Muscle layer of colon (tissue), 2 donors: Measurements from ENCODE around the gene HYAL3.
A peak's percentile ranks its signal among the peaks of the same experiment; 100 is the strongest.
"Not testable (repeated sequence)": the region's sequence is repeated elsewhere in the genome, so short reads cannot be mapped to it uniquely, and the experiment has no call there.

ENCODE experiments used
- H3K27ac ChIP-seq: one replicate; pipeline ENCODE4 v1.7.0; 2013; ENCODE audit warnings: low read depth, mild to moderate bottlenecking, low read length, moderate library complexity
- H3K27me3 ChIP-seq, 2 donors: one replicate each; pipeline ENCODE4 v1.7.0; 2013; ENCODE audit warnings: low read length in 2 of 2, mild to moderate bottlenecking in 2 of 2; ENCODE audit not compliant: insufficient read depth in 2 of 2, control insufficient read depth in 1 of 2
- H3K36me3 ChIP-seq: one replicate; pipeline ENCODE4 v1.7.0; 2013; ENCODE audit warnings: mild to moderate bottlenecking, low read length; ENCODE audit not compliant: insufficient read depth
- H3K4me1 ChIP-seq: one replicate; pipeline ENCODE4 v1.7.0; 2013; ENCODE audit warnings: mild to moderate bottlenecking, low read length; ENCODE audit not compliant: insufficient read depth
- H3K4me3 ChIP-seq, 2 donors: one replicate each; pipeline ENCODE4 v1.7.0; 2013; ENCODE audit warnings: low read length in 2 of 2, low read depth in 1 of 2, mild to moderate bottlenecking in 1 of 2, moderate library complexity in 1 of 2
- H3K9ac ChIP-seq: one replicate; pipeline ENCODE4 v1.7.0; 2013; ENCODE audit warnings: low read length
- H3K9me3 ChIP-seq: one replicate; pipeline ENCODE4 v1.7.0; 2013; ENCODE audit warnings: mild to moderate bottlenecking, low read length
- donor health status: abdominal sarcoma.
- donor health status: Adenocarcinoma of cecum.

HYAL3 gene

GRCh38 chr3:50319894-50320625 is 20.9 kb upstream of the HYAL3 start:
- peak overlapping the region; percentile 83 for H3K27ac ChIP-seq
- no peaks in the 10 kb centered on the region for H3K9me3 ChIP-seq
- peaks cover 53% of the 10 kb centered on the region for H3K4me1 ChIP-seq
- H3K27me3 ChIP-seq: no peaks in the 10 kb centered on the region
- H3K9ac ChIP-seq: peak overlapping the region; percentile 71
- peak overlapping the region; percentile 74 to 91 for H3K4me3 ChIP-seq
- H3K36me3 ChIP-seq: peaks cover 22% of the 10 kb centered on the region

DNA sequence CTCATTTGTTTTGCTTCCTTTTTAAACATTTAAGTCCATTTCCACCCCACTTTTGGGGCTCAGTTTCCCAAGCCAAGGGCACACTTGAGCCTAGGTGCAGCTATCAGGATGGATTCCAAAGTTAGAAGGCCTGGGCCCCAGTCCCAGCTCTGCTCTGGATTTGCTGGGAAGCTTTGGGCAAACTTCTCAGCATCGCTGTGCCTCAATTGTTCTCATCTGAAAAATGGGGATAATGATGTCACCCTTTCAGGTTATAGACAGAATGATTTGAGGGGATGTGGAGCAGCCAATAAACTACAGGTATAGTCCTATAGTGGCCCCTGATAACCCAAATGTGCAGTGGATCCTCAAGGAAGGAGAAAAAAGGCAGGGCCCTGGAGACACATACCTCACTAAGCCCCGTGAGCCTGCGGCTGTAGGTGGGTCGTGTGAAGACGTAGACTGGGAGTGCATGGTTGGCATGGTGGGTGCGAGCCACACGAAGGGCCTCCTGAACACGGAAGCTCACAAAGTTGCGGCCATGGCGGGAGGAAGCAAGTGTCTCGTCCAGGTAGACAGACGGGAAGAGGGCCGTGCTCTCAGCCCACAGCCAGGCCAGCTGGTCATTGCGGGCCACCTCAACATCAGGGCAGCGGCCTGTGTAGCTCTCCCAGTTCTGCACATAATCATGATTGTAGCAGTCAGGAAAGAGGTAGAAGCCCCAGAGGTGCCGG is 20.1 kb upstream of the HYAL3 start:
- Histone ChIP-seq H3K9ac (peak overlapping the region; percentile 35), H3K36me3 (peaks cover 20% of the 10 kb centered on the region), H3K27me3 (no peaks in the 10 kb centered on the region), H3K27ac (no peak overlapping the region), H3K4me1 (peaks cover 48% of the 10 kb centered on the region), H3K9me3 (no peaks in the 10 kb centered on the region), H3K4me3 (peak overlapping the region in 1 of 2 donors; percentile 74)

DNA sequence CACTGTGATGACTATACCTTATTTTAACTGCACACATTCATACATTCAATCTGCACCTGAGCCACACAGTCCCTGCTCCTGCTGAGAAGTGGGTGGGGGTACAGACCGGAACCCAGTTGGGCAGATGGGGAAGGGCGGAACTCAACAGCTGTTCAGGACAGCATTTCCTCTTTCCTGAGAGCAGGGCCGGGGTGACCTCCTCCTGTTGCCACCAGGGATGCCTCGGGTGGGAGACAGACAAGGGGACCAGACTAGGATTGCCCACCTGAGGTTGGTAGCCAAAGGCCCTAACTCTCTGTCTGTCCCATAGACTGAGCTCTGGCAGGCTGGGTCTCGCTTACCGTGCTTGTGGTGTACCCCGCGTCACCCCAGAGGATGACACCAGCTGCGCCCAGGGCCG is 19.4 kb upstream of the HYAL3 start:
- Histone ChIP-seq H3K9me3 (no peaks in the 10 kb centered on the region), H3K9ac (peak overlapping the region; percentile 35), H3K4me1 (peaks cover 44% of the 10 kb centered on the region), H3K36me3 (peaks cover 20% of the 10 kb centered on the region), H3K4me3 (peak overlapping the region in 1 of 2 donors; percentile 74), H3K27me3 (no peaks in the 10 kb centered on the region), H3K27ac (no peak overlapping the region)

- H3K4me1 ChIP-seq: peaks cover 44% of the 10 kb centered on the region
- no peak overlapping the region for H3K9ac ChIP-seq
- H3K9me3 ChIP-seq: no peaks in the 10 kb centered on the region
- H3K36me3 ChIP-seq: peaks cover 20% of the 10 kb centered on the region
- H3K27ac ChIP-seq: no peak overlapping the region
- no peak overlapping the region for H3K4me3 ChIP-seq
- H3K27me3 ChIP-seq: no peaks in the 10 kb centered on the region
These were observed 19.0 kb upstream of the HYAL3 start for GRCh38 chr3:50318163-50318562.

GRCh38 chr3:50317300-50317699 is 18.1 kb upstream of the HYAL3 start:
- H3K9ac ChIP-seq: no peak overlapping the region
- H3K27ac ChIP-seq: no peak overlapping the region

DNA sequence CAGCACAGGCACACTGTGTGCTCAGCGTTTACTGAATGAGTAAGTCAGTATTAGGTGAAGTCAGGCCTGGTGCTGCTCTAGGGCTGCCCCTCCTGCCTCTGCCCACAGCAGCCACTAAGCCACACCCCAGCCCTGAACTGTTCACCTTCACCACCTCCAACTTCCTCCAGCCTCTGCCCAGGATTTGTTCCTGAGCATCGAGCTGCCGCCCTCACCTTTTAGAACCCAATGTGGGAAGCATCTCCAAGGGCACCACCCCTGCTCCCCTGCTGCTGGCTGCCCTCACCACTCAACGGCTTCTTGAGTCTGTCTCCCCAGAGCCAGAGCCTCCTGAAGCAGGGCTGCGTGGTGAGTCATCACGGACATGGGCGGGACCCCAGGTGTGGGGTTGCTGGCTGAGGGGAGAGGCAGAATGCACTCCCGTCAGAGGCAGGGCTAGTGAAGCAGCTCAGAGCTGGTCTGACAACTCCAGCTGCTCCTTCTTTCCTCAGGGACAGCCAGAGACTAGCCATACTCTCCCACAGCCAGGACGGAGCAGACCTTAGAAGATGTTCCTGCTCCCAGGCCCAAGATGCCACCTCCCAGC is 17.5 kb upstream of the HYAL3 start:
- Histone ChIP-seq H3K4me3 (no peak overlapping the region), H3K36me3 (peaks cover 20% of the 10 kb centered on the region), H3K27ac (no peak overlapping the region), H3K9me3 (no peaks in the 10 kb centered on the region), H3K27me3 (no peaks in the 10 kb centered on the region), H3K4me1 (peaks cover 35% of the 10 kb centered on the region), H3K9ac (no peak overlapping the region)

More at GRCh38 chr3:50317300-50317699, 18.1 kb upstream of the HYAL3 start:
- H3K27me3 ChIP-seq: no peaks in the 10 kb centered on the region
- peaks cover 20% of the 10 kb centered on the region for H3K36me3 ChIP-seq
- no peaks in the 10 kb centered on the region for H3K9me3 ChIP-seq
- no peak overlapping the region for H3K4me3 ChIP-seq
- H3K4me1 ChIP-seq: peaks cover 40% of the 10 kb centered on the region

GRCh38 chr3:50314816-50315215 is 15.6 kb upstream of the HYAL3 start:
- H3K27me3 ChIP-seq: no peaks in the 10 kb centered on the region
- no peak overlapping the region for H3K27ac ChIP-seq
- H3K9ac ChIP-seq: no peak overlapping the region
- H3K36me3 ChIP-seq: peaks cover 20% of the 10 kb centered on the region
- H3K4me3 ChIP-seq: no peak overlapping the region
- H3K4me1 ChIP-seq: peaks cover 27% of the 10 kb centered on the region
- H3K9me3 ChIP-seq: no peaks in the 10 kb centered on the region

DNA sequence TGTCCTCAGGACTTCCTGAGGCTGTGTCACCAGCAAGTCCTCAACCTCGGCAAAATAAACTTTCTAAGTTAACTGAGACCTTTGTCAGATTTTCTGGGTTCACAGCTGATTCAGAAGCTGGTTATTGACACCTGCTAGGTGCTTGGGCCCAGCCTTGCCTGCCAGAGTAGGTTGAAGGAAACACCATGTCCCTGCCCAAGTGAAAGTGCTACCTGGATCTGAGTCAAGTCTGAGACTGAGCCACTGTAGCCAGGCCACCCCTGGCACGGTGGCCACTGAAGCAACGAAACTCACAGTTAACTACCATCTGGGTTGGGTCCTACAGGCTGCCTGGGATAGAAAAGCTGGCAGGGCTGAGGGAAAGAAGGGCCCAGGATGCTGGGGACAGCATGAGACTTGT is 15.1 kb upstream of the HYAL3 start:
- Histone ChIP-seq H3K9ac (no peak overlapping the region), H3K27ac (no peak overlapping the region), H3K9me3 (no peaks in the 10 kb centered on the region), H3K4me1 (peaks cover 22% of the 10 kb centered on the region), H3K4me3 (no peak overlapping the region), H3K27me3 (no peaks in the 10 kb centered on the region), H3K36me3 (peaks cover 16% of the 10 kb centered on the region)

DNA sequence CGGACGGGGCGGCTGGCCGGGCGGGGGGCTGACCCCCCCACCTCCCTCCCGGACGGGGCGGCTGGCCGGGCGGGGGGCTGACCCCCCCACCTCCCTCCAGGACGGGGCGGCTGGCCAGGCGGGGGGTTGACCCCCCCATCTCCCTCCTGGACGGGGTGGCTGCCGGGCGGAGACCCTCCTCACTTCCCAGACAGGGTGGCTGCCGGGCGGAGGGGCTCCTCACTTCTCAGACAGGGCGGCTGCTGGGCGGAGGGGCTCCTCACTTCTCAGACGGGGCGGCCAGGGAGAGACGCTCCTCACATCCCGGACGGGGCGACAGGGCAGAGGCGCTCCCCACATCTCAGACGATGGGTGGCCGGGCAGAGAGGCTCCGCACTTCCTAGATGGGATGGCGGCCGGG is 12.8 kb upstream of the HYAL3 start:
- H3K4me3 ChIP-seq, H3K9me3 ChIP-seq, H3K9ac ChIP-seq, H3K27me3 ChIP-seq, H3K4me1 ChIP-seq, H3K27ac ChIP-seq, H3K36me3 ChIP-seq: not testable (repeated sequence)

GRCh38 chr3:50304601-50305000 is 5.4 kb upstream of the HYAL3 start:
- Histone ChIP-seq H3K9ac (no peak overlapping the region), H3K9me3 (no peaks in the 10 kb centered on the region), H3K27me3 (no peaks in the 10 kb centered on the region), H3K36me3 (no peaks in the 10 kb centered on the region), H3K4me1 (peaks cover 19% of the 10 kb centered on the region), H3K4me3 (no peak overlapping the region), H3K27ac (no peak overlapping the region)

DNA sequence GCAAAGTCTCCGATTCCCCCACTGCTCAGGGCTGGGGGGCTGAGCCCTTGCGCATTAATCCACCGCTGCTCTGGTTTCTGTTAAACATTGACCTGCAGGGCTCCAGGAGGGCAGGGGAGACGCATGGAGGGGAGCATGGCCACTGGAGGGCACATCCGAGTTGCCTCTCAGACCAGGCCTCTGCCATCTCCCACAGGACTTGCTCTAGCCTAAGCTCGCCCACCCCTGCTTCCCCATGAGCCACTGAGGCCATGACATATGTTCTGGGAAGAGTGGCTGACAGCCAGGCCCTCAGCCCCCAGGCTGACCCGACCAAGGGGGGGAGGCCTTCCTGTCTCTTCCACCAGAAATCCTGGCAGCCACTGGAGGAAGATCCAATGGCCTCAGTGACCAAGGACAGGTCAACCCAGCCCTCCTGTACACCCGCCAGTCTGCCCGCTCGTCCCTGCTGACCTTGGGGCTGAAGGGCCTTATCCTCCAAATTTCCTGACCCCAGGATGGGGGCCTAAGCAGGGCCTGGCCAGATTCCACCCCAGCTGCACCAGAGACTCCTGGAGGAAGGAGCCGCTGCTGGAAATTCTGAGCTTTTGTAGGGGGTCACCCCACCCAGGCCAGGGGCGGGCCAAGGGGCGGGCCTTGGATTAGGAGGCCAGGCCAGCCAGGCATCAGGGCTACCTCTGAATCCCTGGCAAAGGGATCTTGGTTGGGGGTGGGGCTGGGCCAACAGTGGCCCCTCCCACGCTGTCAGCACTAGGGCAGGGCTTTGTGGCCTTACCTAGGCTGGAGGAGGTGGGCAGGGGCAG is 4.0 kb upstream of the HYAL3 start, which contains the start of gene HYAL1:
TSS of gene HYAL1 (minus strand) at position 562 of the 803 bp plus-strand sequence. CDS start 618 bp downstream, outside the sequence.
- Histone ChIP-seq H3K9me3 (no peaks in the 10 kb centered on the region), H3K36me3 (no peaks in the 10 kb centered on the region), H3K27me3 (no peaks in the 10 kb centered on the region), H3K4me1 (peaks cover 25% of the 10 kb centered on the region), H3K27ac (peak within 1 kb of the TSS; percentile 24), H3K9ac (no peak within 1 kb of the TSS), H3K4me3 (no peak within 1 kb of the TSS)
